Aorta (tissue), 5 donors: ENCODE measurements around the gene CRABP2. TPM values are rescaled to one million over a fixed set of nuclear protein-coding genes. Genes with fewer than 3 reads are reported as not detected.

ENCODE experiments used
- ATAC-seq: fragments of 200-7000 bp; cut with Tn5 transposase; one replicate; pipeline ENCODE4 v1.9.1; 2022; ENCODE audit warnings: moderate library complexity; ENCODE audit not compliant: low FRiP score
- DNase-seq, 2 donors: peaks; one replicate each; pipeline ENCODE4 v3.0.0-alpha.2; 2020
- H3K27ac ChIP-seq, 2 donors: one replicate each; pipeline ENCODE4 v1.5.1; 2013; ENCODE audit warnings: low read length in 2 of 2, mild to moderate bottlenecking in 2 of 2, moderate library complexity in 2 of 2, control low read depth in 1 of 2, inconsistent platforms in 1 of 2, low read depth in 1 of 2
- H3K27me3 ChIP-seq, 2 donors: one replicate each; pipeline ENCODE4 v1.6.1; 2013; ENCODE audit warnings: control low read depth in 1 of 2, low read length in 1 of 2, mild to moderate bottlenecking in 1 of 2, moderate library complexity in 1 of 2; ENCODE audit not compliant: insufficient read depth in 2 of 2, control insufficient read depth in 1 of 2
- H3K36me3 ChIP-seq, 2 donors: one replicate each; pipeline ENCODE4 v1.6.1; 2013; ENCODE audit warnings: control low read depth in 1 of 2, low read length in 1 of 2, mild to moderate bottlenecking in 1 of 2; ENCODE audit not compliant: insufficient read depth in 2 of 2, control insufficient read depth in 1 of 2
- H3K4me1 ChIP-seq, 2 donors: one replicate each; pipeline ENCODE4 v1.6.1; 2013; ENCODE audit warnings: low read length in 2 of 2, control low read depth in 1 of 2, mild to moderate bottlenecking in 1 of 2, moderate library complexity in 1 of 2; ENCODE audit not compliant: insufficient read depth in 2 of 2, control insufficient read depth in 1 of 2
- H3K4me3 ChIP-seq, 2 donors: one replicate each; pipeline ENCODE4 v1.5.1; 2013; ENCODE audit warnings: low read length in 2 of 2, control low read depth in 1 of 2, mild to moderate bottlenecking in 1 of 2
- H3K9me3 ChIP-seq: one replicate; pipeline ENCODE4 v1.6.1; 2013; ENCODE audit warnings: mild to moderate bottlenecking, low read length; ENCODE audit not compliant: control insufficient read depth
- WGBS, 2 donors: extraction: QIAGEN DNeasy Blood & Tissue Kit; methylation state at CpG; one replicate each; pipeline ENCODE4 v1.1.7; 2013; 5-methylcytosine and 5-hydroxymethylcytosine counted together
- intact Hi-C, 2 donors: fragments of 100-400 bp; cut with DNase I; formaldehyde crosslinking; loops; one replicate each; pipeline versions ENCODE4 v1.14.2 to v1.15.0; 2022
- polyA plus RNA-seq, 2 donors: library from polyadenylated mRNA; stranded (reverse); fragments of 200-250 nt; gene quantifications; one replicate each; pipeline ENCODE4 v1.2.3, GENCODE V29; 2013
- total RNA-seq, 2 donors: library from RNA; stranded (reverse); fragmentation: NEBNext Ultra II Directional; extraction: Animal tissue kit (Norgen Biotek cat#: 25700); gene quantifications; one replicate each; pipeline ENCODE4 v1.2.1, GENCODE V29; 2021
- donor health status: healthy with polysubstance abuse.
- donor health status: Bipolar disorder and iron deficiency.
- donor health status: DM: no; HTN: no; CAD: no.
- donor health status: DM: no; HTN: no; CAD: no.
- donor health status: DM: yes; HTN: yes; CAD: no.

CRABP2 gene
- total and polyA plus RNA-seq, 4 donors, result 3.8 to 34.4 (median 7.1) TPM

DNA sequence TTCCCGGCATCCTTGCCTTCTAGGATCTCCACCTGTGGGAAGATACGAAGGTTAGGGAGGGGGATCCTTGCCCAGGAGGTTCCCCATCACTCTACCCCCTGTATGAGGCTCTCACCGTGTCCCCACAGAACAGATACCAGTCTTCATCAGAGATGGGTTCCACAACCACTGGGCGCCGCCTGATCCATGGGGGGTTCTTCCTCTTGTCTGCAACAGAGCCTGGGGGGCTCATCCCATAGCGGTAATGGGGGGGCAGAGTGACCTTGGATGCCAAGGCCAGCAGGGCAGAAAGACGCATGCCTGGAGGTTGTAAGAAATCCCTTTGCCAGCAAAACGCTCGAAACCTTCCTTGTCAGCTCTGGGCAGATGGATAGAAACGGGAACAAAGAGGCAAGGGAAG, 33.0 kb upstream of the CRABP2 start:
- H3K27ac ChIP-seq, result no peak overlapping the region
- ATAC-seq, result no peak
- H3K36me3 ChIP-seq, result peaks cover 0 to 4% of the 10 kb centered on the region in 2 donors
- H3K4me3 ChIP-seq, result no peak overlapping the region
- no peaks in the 10 kb centered on the region for H3K4me1 ChIP-seq
- 87 to 92% methylated on average over 10 of the region's 10 CpGs for WGBS, 2 donors
- H3K9me3 ChIP-seq, result no peaks in the 10 kb centered on the region
- H3K27me3 ChIP-seq, result no peaks in the 10 kb centered on the region
- intact Hi-C loops, result no loop called here
- no peak for DNase-seq

DNA sequence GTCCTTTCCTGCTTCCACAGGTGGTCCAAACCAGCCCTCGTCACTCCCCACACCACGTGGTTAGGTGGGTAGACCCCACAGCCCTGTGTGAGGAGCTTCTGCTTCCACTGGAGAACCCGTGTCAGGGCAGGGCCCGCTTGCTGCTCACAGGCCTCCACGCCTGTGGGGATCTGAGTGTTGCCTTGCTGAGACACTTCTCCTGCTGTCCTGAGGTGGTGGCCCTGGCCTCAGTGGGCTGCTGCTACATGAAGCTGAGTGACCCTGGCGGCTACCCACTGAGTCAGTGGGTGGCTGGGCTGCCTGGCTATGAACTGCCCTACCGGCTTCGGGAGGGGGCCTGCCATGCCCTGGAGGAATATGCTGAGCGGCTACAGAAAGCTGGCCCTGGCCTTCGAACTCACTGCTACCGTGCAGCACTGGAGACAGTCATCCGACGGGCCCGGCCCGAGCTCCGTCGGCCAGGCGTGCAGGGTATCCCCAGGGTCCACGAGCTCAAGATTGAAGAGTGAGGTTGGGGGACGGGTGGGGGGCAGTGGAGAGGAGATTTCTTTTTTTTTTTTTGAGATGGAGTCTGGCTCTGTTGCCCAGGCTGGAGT, 28.7 kb upstream of the CRABP2 start:
- intact Hi-C loops, result no loop called here
- H3K27ac ChIP-seq, result no peak overlapping the region
- H3K36me3 ChIP-seq, result no peaks in the 10 kb centered on the region
- H3K4me3 ChIP-seq, result no peak overlapping the region
- no peaks in the 10 kb centered on the region for H3K9me3 ChIP-seq
- DNase-seq (no peak), ATAC-seq (no peak)
- WGBS, 2 donors, result 93 to 94% methylated on average over 20 of the region's 20 CpGs
- H3K27me3 ChIP-seq, result no peaks in the 10 kb centered on the region
- H3K4me1 ChIP-seq, result no peaks in the 10 kb centered on the region

DNA sequence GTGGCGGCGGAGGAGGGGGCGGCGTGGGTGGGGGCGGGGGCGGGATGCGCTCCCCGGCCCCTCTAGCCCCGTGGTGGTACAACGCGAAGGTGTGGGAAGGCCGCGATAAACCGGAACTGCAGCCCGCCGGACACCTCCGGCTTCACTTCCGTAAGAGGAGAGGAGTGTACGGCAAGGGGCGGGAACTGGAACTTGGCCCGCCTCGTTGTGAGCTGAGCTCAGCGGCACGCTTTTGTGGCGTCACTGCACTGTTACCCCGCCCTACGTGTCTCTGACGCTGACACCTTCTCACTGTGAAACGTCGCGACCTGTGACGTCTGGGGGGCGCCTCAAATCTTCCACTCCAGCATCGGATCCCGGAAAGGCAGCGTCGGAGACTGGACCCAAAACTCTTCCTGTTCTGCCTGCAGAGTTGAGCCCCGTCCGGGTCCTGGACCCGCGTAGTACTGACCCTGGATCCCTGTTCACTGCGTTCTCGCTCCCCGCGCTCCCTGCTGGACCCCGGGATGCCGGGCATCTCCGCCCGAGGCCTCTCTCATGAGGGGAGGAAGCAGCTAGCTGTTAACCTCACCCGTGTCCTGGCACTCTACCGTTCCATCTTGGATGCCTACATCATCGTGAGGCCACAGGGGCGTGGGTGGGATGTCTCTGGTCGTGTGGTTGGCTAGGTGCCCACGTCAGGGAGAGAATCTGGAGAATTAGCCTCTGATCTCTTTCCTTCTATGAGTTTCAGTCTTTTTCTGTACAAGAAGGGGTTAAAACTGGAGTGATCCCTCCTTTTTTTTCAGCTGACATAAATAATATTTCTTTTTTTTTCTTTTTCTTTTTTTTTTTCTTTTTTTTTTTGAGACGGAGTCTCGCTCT, 23.4 kb upstream of the CRABP2 start, which contains the start of gene ISG20L2:
Gene ISG20L2, minus strand, starts transcription at position 168 of the 864 bp plus-strand sequence. CDS start 1,114 bp downstream, outside the sequence.
- ATAC-seq (peak; percentile 97), DNase-seq (peak; percentile 98)
- Histone ChIP-seq H3K27ac (peak within 1 kb of the TSS; percentile 16 to 94), H3K4me1 (peaks cover 0 to 2% of the 10 kb centered on the region in 2 donors), H3K27me3 (no peaks in the 10 kb centered on the region), H3K36me3 (peaks cover 0 to 2% of the 10 kb centered on the region in 2 donors), H3K4me3 (peak within 1 kb of the TSS; percentile 83 to 89), H3K9me3 (no peaks in the 10 kb centered on the region)
- WGBS, 2 donors, result 0 to 1% methylated on average over 55 to 57 of the region's 57 CpGs
- intact Hi-C loops, result loop anchor here in 1 of 2 donors (5.0 kb wide), 2 partner anchors 38 to 163 kb away; partner anchors contain the start of genes PEAR1 and PRCC

DNA sequence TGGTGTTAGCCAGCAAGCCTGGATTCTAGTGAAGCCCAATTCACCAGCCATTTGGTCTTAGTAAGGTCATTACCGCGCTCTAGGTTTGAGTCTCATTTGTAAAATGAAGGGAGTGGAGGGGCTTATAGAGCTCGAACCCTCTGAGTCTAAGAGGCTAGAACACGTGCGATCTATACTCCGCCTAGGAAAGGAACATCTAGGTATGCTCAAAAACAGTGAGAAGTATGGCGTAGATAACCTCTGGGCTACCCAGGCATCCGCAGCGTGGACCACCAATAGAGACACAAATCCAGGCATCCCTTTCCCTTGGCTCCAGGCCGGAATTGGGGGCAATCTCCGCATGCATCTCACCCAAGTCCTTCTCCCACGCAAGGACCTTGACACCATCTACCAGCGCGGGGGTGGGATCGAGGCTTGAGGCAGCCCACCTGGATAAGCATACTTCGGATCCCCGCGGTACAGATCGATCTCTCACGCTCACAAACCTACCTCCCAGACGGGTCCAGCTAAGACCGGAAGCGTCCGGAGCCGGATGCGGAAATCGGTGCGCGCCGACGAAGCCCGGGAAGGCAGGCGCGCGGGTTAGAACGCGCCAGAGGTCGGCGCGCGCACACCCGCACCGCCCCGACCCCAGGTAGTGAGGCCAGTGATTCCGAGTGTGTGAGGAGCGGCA, 22.7 kb upstream of the CRABP2 start, which contains the start of gene METTL25B:
Gene METTL25B, plus strand, starts transcription at position 544 of the 673 bp plus-strand sequence. CDS start 636 bp downstream, outside the sequence.
- DNase-seq (peak; percentile 88 to 95), ATAC-seq (peak; percentile 87)
- Histone ChIP-seq H3K27me3 (no peaks in the 10 kb centered on the region), H3K36me3 (peaks cover 0 to 2% of the 10 kb centered on the region in 2 donors), H3K27ac (peak within 1 kb of the TSS; percentile 16 to 94), H3K4me1 (peaks cover 0 to 2% of the 10 kb centered on the region in 2 donors), H3K9me3 (no peaks in the 10 kb centered on the region), H3K4me3 (peak within 1 kb of the TSS; percentile 83 to 89)
- intact Hi-C loops, result loop anchor here (2.0 to 5.0 kb wide), 5 partner anchors 19 to 164 kb away; partner anchors contain the start of genes PEAR1 (in 1 of the 2) and PRCC (in 1 of the 2)
- 0% methylated on average over 46 of the region's 46 CpGs for WGBS, 2 donors

DNA sequence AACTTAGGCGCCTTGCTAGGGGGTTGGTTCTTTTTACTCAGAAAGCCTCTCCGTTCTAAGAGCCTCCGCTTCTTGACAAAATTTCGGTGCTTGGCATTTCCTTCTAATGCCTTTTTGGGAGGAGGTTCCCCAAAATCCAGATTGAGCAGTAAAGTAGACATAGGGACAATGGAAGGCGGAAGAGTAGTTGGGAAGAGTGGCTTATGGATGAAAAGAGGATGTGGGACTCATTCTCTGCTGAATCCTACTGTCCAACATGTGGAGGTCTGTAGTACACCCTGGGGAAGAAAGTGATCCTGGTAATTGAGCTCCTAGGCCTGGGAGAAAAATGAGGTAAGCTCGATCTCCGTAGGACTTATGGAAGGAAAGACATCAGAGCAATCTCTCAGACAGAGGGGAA, 22.1 kb upstream of the CRABP2 start:
- ATAC-seq, result no peak
- no peaks in the 10 kb centered on the region for H3K27me3 ChIP-seq
- intact Hi-C loops, result loop anchor here (2.0 to 5.0 kb wide), 5 partner anchors 19 to 165 kb away; partner anchors contain the start of genes PEAR1 (in 1 of the 2) and PRCC (in 1 of the 2)
- no peak overlapping the region for H3K27ac ChIP-seq
- peaks cover 0 to 2% of the 10 kb centered on the region in 2 donors for H3K4me1 ChIP-seq
- DNase-seq, result no peak
- peak overlapping the region; percentile 83 to 89 for H3K4me3 ChIP-seq
- WGBS, 2 donors, result 49 to 51% methylated on average over 7 of the region's 7 CpGs
- H3K9me3 ChIP-seq, result no peaks in the 10 kb centered on the region
- H3K36me3 ChIP-seq, result peaks cover 0 to 2% of the 10 kb centered on the region in 2 donors

DNA sequence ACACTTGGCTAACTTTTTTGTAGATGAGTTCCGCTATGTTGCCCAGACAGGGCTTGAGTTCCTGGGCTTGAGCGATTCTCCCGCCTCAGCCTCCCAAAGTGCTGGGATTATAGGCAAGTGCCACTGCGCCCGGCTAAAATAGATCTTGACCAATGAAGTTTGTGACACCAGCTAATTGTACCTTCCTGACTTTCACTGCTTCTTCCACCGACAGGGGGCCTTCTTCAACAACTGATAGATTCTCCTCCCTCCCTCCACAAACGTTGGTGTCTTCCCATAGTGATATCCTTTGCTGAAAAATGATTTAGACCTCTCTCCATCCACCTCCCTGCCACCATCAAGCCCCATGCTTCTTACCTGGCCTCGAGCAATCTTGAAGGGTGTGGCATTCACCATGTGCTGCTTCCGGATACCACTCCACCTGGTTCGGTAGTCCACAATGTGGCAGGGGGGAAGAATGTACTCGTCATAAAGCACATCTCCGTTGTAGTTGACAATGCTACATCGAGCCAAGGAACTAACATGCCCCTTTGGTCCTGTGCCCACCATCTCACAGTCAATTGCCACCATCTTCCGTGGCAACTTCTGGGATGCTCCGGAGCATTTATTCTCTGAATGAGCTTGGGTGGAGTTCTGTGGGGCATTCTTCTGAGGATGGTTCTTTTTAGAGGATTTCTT, 21.3 kb upstream of the CRABP2 start:
- ATAC-seq (no peak), DNase-seq (no peak)
- H3K36me3 ChIP-seq, result peaks cover 0 to 2% of the 10 kb centered on the region in 2 donors
- no peak overlapping the region for H3K4me3 ChIP-seq
- H3K9me3 ChIP-seq, result no peaks in the 10 kb centered on the region
- H3K27ac ChIP-seq, result no peak overlapping the region
- H3K27me3 ChIP-seq, result no peaks in the 10 kb centered on the region
- WGBS, 2 donors, result 42 to 44% methylated on average over 15 of the region's 15 CpGs
- intact Hi-C loops, result loop anchor here (2.0 to 5.0 kb wide), 5 partner anchors 18 to 166 kb away; partner anchors contain the start of genes PEAR1 (in 1 of the 2) and PRCC (in 1 of the 2)
- peaks cover 0 to 2% of the 10 kb centered on the region in 2 donors for H3K4me1 ChIP-seq

DNA sequence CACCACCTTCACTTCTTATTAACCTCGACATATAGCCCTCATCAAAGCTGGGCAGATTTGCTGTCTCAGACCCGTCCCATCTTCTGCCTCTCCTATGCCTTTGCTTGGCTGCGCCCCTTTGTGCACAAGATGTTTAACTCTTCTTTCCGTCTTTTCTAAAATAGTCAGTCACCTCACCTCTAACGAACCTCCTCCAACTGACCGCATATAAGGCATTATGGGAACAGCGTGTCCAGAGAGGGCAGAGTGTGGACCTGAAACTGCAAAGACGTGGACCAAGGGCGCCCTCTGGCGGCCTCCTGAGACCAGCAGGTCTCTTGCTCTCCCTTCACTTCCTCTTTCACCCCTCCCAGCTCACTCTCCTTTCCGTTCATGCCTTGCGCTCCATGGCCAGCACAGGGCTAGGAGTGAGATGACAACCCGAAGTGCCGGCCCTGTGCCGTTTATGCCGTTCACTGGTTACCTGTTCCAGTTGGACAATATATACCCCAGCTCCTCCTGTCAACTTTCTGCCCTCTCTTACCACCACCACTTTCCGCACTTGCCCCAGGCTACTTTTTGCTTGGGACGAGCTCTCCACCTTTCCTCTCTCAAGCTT, 20.4 kb upstream of the CRABP2 start:
- H3K27me3 ChIP-seq, result no peaks in the 10 kb centered on the region
- intact Hi-C loops, result loop anchor here (1.0 to 5.0 kb wide), 6 partner anchors 17 to 167 kb away; partner anchors contain the start of genes PEAR1 (in 1 of the 2) and PRCC (in 1 of the 2)
- ATAC-seq, result peak; percentile 81
- peak overlapping the region in 1 of 2 donors; percentile 29 for H3K4me3 ChIP-seq
- peaks cover 0 to 4% of the 10 kb centered on the region in 2 donors for H3K36me3 ChIP-seq
- no peaks in the 10 kb centered on the region for H3K9me3 ChIP-seq
- H3K27ac ChIP-seq, result no peak overlapping the region
- H3K4me1 ChIP-seq, result peaks cover 0 to 2% of the 10 kb centered on the region in 2 donors
- peak; percentile 92 to 96 for DNase-seq
- WGBS, 2 donors, result 7 to 10% methylated on average over 18 of the region's 18 CpGs
